ENCODE measurements around the gene TMEM45A. TPM values are rescaled to one million over a fixed set of nuclear protein-coding genes. Genes with fewer than 3 reads are reported as not detected.
"Not testable (repeated sequence)": the region's sequence is repeated elsewhere in the genome, so short reads cannot be mapped to it uniquely, and the experiment has no call there.

TMEM45A gene
- total and polyA plus RNA-seq, 3 experiments from 2014 or later: 0.44 to 0.50 TPM; not detected in 1

- Histone ChIP-seq H3K9me3 (ENCODE audit: low read length) (no peaks in the 10 kb centered on the region), H3K27ac (ENCODE audit: low read depth, low read length) (no peak overlapping the region), H3K27me3 (ENCODE audit: insufficient read depth, low read length, poor library complexity, severe bottlenecking) (no peaks in the 10 kb centered on the region), H3K4me1 (ENCODE audit: insufficient read depth, low read length) (no peaks in the 10 kb centered on the region), H3K4me3 (ENCODE audit: low read length) (no peak overlapping the region), H3K36me3 (ENCODE audit: insufficient read depth, low read length) (no peaks in the 10 kb centered on the region)
- H3K36me3 Mint-ChIP-seq: no peaks in the 10 kb centered on the region
- H3K4me1 Mint-ChIP-seq: no peaks in the 10 kb centered on the region
- no peak overlapping the region for H3K27ac Mint-ChIP-seq
- H3K9me3 Mint-ChIP-seq: no peaks in the 10 kb centered on the region
- no peak overlapping the region for H3K4me3 Mint-ChIP-seq
- peaks cover 6 to 21% of the 10 kb centered on the region in 2 donors for H3K27me3 Mint-ChIP-seq
- CTCF ChIA-PET: no interaction called here
- POLR2A ChIA-PET: no interaction called here
- DNase-seq: no peak
These were observed 83.3 kb downstream of the TMEM45A start for GRCh38 chr3:100575704-100576103.

- Histone ChIP-seq H3K4me3 (ENCODE audit: low read length) (no peak overlapping the region), H3K27ac (ENCODE audit: low read depth, low read length) (no peak overlapping the region), H3K9me3 (ENCODE audit: low read length) (no peaks in the 10 kb centered on the region), H3K4me1 (ENCODE audit: insufficient read depth, low read length) (no peaks in the 10 kb centered on the region), H3K36me3 (ENCODE audit: insufficient read depth, low read length) (no peaks in the 10 kb centered on the region), H3K27me3 (ENCODE audit: insufficient read depth, low read length, poor library complexity, severe bottlenecking) (no peaks in the 10 kb centered on the region)
- Mint-ChIP-seq H3K4me1 (no peaks in the 10 kb centered on the region), H3K4me3 (no peak overlapping the region), H3K27me3 (peaks cover 6 to 29% of the 10 kb centered on the region in 2 donors), H3K36me3 (no peaks in the 10 kb centered on the region), H3K27ac (no peak overlapping the region), H3K9me3 (no peaks in the 10 kb centered on the region)
- ChIA-PET POLR2A (no interaction called here), CTCF (interaction anchor here (1.2 kb wide), 1 partner anchor 12 kb away, joined by 3 read pairs; no protein-coding TSS in a partner anchor)
- DNase-seq: no peak
These were observed 85.1 kb downstream of the TMEM45A start for GRCh38 chr3:100577382-100578008.

GRCh38 chr3:100578646-100579045 lies 86.2 kb downstream of the TMEM45A start:
- H3K27ac ChIP-seq (ENCODE audit: low read depth, low read length): no peak overlapping the region
- Mint-ChIP-seq H3K4me3 (no peak overlapping the region), H3K4me1 (no peaks in the 10 kb centered on the region), H3K36me3 (no peaks in the 10 kb centered on the region), H3K27me3 (peaks cover 6 to 29% of the 10 kb centered on the region in 2 donors), H3K27ac (no peak overlapping the region), H3K9me3 (no peaks in the 10 kb centered on the region)
- no peaks in the 10 kb centered on the region for H3K36me3 ChIP-seq (ENCODE audit: insufficient read depth, low read length)
- H3K27me3 ChIP-seq (ENCODE audit: insufficient read depth, low read length, poor library complexity, severe bottlenecking): no peaks in the 10 kb centered on the region
- H3K9me3 ChIP-seq (ENCODE audit: low read length): no peaks in the 10 kb centered on the region
- no peak overlapping the region for H3K4me3 ChIP-seq (ENCODE audit: low read length)
- ChIA-PET POLR2A (no interaction called here), CTCF (no interaction called here)
- no peak for DNase-seq
- H3K4me1 ChIP-seq (ENCODE audit: insufficient read depth, low read length): no peaks in the 10 kb centered on the region

GRCh38 chr3:100580147-100580546 lies 87.7 kb downstream of the TMEM45A start:
- no peak overlapping the region for H3K4me3 Mint-ChIP-seq
- DNase-seq: no peak
- H3K27me3 Mint-ChIP-seq: peaks cover 6 to 18% of the 10 kb centered on the region in 2 donors
- H3K27me3 ChIP-seq (ENCODE audit: insufficient read depth, low read length, poor library complexity, severe bottlenecking): no peaks in the 10 kb centered on the region
- no peaks in the 10 kb centered on the region for H3K36me3 ChIP-seq (ENCODE audit: insufficient read depth, low read length)
- H3K4me1 Mint-ChIP-seq: no peaks in the 10 kb centered on the region
- H3K9me3 Mint-ChIP-seq: no peaks in the 10 kb centered on the region
- no peak overlapping the region for H3K4me3 ChIP-seq (ENCODE audit: low read length)
- H3K9me3 ChIP-seq (ENCODE audit: low read length): no peaks in the 10 kb centered on the region
- H3K36me3 Mint-ChIP-seq: no peaks in the 10 kb centered on the region
- H3K27ac Mint-ChIP-seq: no peak overlapping the region
- H3K4me1 ChIP-seq (ENCODE audit: insufficient read depth, low read length): no peaks in the 10 kb centered on the region
- H3K27ac ChIP-seq (ENCODE audit: low read depth, low read length): no peak overlapping the region
- ChIA-PET POLR2A (no interaction called here), CTCF (interaction anchor here (1.5 kb wide), 1 partner anchor 10 kb away, joined by 4 read pairs; no protein-coding TSS in a partner anchor)

GRCh38 chr3:100581650-100582049 lies 89.2 kb downstream of the TMEM45A start:
- Histone ChIP-seq H3K27ac (ENCODE audit: low read depth, low read length) (no peak overlapping the region), H3K4me3 (ENCODE audit: low read length) (no peak overlapping the region), H3K27me3 (ENCODE audit: insufficient read depth, low read length, poor library complexity, severe bottlenecking) (no peaks in the 10 kb centered on the region), H3K36me3 (ENCODE audit: insufficient read depth, low read length) (no peaks in the 10 kb centered on the region), H3K4me1 (ENCODE audit: insufficient read depth, low read length) (no peaks in the 10 kb centered on the region), H3K9me3 (ENCODE audit: low read length) (no peaks in the 10 kb centered on the region)
- POLR2A ChIA-PET: no interaction called here
- Mint-ChIP-seq H3K9me3 (no peaks in the 10 kb centered on the region), H3K4me3 (no peak overlapping the region), H3K27ac (no peak overlapping the region), H3K4me1 (no peaks in the 10 kb centered on the region), H3K36me3 (no peaks in the 10 kb centered on the region), H3K27me3 (peaks cover 6 to 11% of the 10 kb centered on the region in 2 donors)
- DNase-seq: no peak
- CTCF ChIA-PET: no interaction called here

- H3K27me3 ChIP-seq (ENCODE audit: insufficient read depth, low read length, poor library complexity, severe bottlenecking); H3K9me3 Mint-ChIP-seq; H3K36me3 ChIP-seq (ENCODE audit: insufficient read depth, low read length); H3K4me1 ChIP-seq (ENCODE audit: insufficient read depth, low read length); H3K36me3 Mint-ChIP-seq; H3K27ac Mint-ChIP-seq; H3K27ac ChIP-seq (ENCODE audit: low read depth, low read length); H3K4me3 Mint-ChIP-seq; POLR2A ChIA-PET; H3K4me3 ChIP-seq (ENCODE audit: low read length); CTCF ChIA-PET; H3K9me3 ChIP-seq (ENCODE audit: low read length); H3K4me1 Mint-ChIP-seq; H3K27me3 Mint-ChIP-seq; DNase-seq: not testable (repeated sequence)
These were observed 89.7 kb downstream of the TMEM45A start for GRCh38 chr3:100582157-100582556.

- Histone ChIP-seq H3K36me3 (ENCODE audit: insufficient read depth, low read length) (no peaks in the 10 kb centered on the region), H3K4me3 (ENCODE audit: low read length) (no peak overlapping the region), H3K4me1 (ENCODE audit: insufficient read depth, low read length) (no peaks in the 10 kb centered on the region), H3K27me3 (ENCODE audit: insufficient read depth, low read length, poor library complexity, severe bottlenecking) (no peaks in the 10 kb centered on the region), H3K27ac (ENCODE audit: low read depth, low read length) (no peak overlapping the region), H3K9me3 (ENCODE audit: low read length) (no peaks in the 10 kb centered on the region)
- POLR2A ChIA-PET: no interaction called here
- H3K27ac Mint-ChIP-seq: no peak overlapping the region
- CTCF ChIA-PET: no interaction called here
- H3K4me1 Mint-ChIP-seq: no peaks in the 10 kb centered on the region
- no peak overlapping the region for H3K4me3 Mint-ChIP-seq
- H3K9me3 Mint-ChIP-seq: no peaks in the 10 kb centered on the region
- no peaks in the 10 kb centered on the region for H3K36me3 Mint-ChIP-seq
- DNase-seq: no peak
- H3K27me3 Mint-ChIP-seq: peaks cover 6 to 8% of the 10 kb centered on the region in 2 donors
These were observed 91.8 kb downstream of the TMEM45A start for GRCh38 chr3:100584101-100584660.

GRCh38 chr3:100586832-100587231 lies 94.4 kb downstream of the TMEM45A start:
- Mint-ChIP-seq H3K9me3 (no peaks in the 10 kb centered on the region), H3K4me1 (peaks cover 3 to 6% (median 3%) of the 10 kb centered on the region in 3 donors), H3K27me3 (no peaks in the 10 kb centered on the region), H3K27ac (peak overlapping the region in 1 of 8 donors; percentile 10), H3K4me3 (no peak overlapping the region), H3K36me3 (no peaks in the 10 kb centered on the region)
- Histone ChIP-seq H3K36me3 (ENCODE audit: insufficient read depth, low read length) (no peaks in the 10 kb centered on the region), H3K27me3 (ENCODE audit: insufficient read depth, low read length, poor library complexity, severe bottlenecking) (no peaks in the 10 kb centered on the region), H3K4me1 (ENCODE audit: insufficient read depth, low read length) (peaks cover 3% of the 10 kb centered on the region), H3K4me3 (ENCODE audit: low read length) (no peak overlapping the region), H3K9me3 (ENCODE audit: low read length) (no peaks in the 10 kb centered on the region), H3K27ac (ENCODE audit: low read depth, low read length) (no peak overlapping the region)
- POLR2A ChIA-PET: no interaction called here
- CTCF ChIA-PET: no interaction called here
- no peak for DNase-seq
